CD4-positive, alpha-beta T cell treated with Interleukin-6 at 100 ng/mL for 8 hours (primary cell): Measurements from ENCODE around the gene MRPL1.
"Not testable (repeated sequence)": the region's sequence is repeated elsewhere in the genome, so short reads cannot be mapped to it uniquely, and the experiment has no call there.

Experiments used
- DNase-seq: peaks from one replicate; pipeline ENCODE4 v3.0.0-alpha.2; 2020; ENCODE audit warnings: mixed read lengths, low spot score

Gene MRPL1

GRCh38 chr4:77849278-77849965 is 13.2 kb upstream of the MRPL1 start:
- no peak for DNase-seq

DNA sequence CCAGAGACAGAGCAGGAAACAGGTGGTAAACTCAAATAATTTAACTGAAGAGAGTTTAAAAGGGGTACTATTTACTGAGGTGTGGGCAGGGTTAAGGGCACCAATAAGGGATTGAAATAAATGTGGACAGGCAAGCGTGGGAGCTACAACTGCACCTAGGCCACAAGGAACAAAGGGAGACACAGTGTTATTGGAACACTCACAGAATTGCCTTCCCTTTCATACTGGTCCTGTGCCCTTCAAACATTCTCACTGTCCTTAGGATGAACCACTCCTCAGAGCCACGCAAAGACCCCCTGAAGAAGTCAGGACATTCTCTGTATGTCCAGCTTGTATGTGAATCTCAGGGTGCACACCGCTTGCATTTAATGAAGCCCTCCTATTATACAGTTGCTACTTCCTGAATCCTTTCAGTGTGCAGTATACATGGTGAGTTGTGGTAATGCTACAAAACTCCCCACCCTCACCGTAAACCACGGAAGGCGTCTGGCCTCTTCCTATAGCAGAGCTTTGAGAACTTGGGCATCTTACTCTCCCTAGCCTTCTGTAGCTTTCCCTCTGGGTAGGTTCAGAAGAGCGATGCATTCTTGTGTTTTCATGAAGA is 9.6 kb upstream of the MRPL1 start:
- DNase-seq, result peak; percentile 81

DNA sequence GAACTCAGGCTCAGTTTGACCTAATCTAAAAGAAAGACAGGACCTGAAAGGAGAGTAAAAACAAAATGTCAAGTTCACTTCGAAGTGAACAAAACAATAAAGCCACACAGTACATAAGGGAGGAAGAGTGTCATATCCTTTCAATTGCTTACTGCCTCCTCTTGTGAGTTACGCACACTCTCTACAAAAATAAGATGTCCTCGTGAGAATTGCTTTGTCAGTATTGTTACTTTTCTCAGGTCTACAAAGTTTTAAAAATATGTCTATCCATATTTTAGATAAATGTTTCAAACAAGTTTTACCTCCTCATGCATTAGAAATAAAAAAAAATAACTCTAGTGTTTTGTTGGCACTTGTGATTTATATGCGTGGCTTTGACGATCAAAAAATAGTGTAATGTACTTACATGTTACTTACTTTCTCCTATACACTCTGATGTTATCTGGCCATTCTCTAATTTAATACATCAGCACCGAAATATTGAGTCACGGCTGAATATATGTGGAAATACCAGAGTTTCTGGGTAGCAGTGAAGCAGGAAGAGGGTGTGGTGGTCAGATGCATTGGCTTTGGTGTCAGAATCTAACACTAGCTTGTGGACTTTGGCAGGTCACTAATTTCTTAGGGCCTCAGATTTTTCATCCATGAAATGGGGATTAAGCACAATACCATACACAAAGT is 8.1 kb upstream of the MRPL1 start:
- DNase-seq, result peak; percentile 56

GRCh38 chr4:77856152-77856551 is 6.5 kb upstream of the MRPL1 start:
- no peak for DNase-seq

GRCh38 chr4:77859256-77859655 is 3.4 kb upstream of the MRPL1 start:
- DNase-seq, result no peak

GRCh38 chr4:77861495-77861894 is 1.1 kb upstream of the MRPL1 start:
- no peak for DNase-seq

DNA sequence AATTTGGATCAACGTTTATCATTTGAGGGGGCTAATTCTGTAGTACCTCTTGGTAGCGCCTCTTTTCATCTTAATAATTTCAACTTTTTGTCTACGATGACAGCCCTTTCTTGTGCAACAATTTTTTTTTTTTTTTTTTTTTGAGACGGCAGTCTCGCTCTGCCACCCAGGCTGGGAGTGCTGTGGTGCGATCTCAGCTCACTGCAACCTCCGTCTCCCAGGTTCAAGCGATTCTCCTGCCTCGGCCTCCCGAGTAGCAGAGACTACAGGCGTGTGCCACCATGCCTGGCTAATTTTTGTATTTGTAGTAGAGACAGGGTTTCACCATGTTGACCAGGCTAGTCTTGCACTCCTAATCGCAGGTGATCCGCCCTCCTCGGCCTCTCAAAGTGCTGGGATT is 711 bp downstream of the MRPL1 start:
- DNase-seq, result not testable (repeated sequence)

DNA sequence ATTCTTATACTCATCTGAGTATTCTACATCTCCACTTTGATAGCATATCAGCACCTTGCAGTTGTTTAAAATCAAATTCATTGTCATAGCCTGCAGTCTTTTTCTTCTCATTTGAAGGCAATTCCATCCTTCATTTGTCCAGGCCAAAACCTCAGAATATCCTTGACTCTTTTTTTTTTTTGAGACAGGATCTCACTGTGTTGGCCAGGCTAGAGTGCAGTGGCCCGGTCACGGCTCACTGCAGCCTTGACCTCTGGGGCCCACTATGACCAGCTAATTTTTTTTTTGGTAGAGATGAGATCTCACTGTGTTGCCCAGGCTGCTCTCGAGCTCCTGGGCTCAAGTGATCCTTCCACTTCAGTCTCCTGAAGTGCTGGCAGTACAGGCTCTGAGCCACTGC is 2.6 kb downstream of the MRPL1 start:
- DNase-seq, result no peak

DNA sequence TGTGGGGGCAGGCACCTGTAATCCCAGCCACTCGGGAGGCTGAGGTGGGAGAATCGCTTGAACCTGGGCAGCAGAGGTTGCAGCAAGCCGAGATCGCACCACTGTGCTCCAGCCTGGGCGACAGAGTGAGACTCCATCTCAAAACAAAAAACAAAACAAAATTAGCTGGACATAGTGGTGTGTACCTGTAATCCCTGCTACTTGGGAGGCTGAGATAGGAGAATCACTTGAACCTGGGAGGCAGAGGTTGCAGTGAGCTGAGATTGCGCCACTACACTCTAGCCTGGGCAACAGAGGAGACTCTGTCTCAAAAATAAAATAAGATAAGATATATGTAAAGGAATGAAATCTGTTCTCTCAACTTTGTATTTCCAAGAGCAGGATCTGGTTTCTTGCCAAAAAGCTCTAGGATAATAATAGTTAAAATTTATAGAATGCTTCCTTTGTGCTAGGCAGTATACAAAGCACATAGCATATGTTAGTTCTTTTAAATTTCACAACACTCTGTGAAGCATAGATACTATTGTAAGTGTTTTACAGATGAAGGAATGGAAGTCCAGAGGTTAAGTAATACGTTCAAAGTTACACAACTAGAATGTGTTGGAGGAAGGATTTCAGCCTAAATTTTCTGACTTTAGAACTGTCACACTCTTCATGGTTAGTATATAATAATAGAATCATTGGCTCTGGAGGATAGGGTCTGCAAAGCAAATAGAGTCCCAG is 10.3 kb downstream of the MRPL1 start:
- no peak for DNase-seq

DNA sequence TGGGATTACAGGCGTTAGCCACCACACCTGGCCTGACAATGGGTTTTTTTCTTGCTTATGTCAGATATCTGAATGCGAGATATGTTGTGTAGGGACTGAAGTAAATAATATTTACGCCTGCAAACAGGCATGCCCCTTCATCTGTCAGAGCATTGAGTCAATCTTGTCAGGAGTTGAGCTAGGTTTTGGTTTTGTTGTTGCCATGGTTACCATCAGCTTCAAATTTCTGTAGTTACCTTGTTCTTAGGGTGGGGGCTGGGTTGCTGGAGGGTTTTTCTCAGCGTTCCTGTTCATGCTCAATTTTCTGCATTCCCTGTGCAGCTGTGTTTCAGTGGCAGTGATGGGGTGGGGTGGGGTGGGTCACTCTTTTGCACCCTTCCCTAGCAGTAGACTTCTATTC is 14.5 kb downstream of the MRPL1 start:
- no peak for DNase-seq

DNA sequence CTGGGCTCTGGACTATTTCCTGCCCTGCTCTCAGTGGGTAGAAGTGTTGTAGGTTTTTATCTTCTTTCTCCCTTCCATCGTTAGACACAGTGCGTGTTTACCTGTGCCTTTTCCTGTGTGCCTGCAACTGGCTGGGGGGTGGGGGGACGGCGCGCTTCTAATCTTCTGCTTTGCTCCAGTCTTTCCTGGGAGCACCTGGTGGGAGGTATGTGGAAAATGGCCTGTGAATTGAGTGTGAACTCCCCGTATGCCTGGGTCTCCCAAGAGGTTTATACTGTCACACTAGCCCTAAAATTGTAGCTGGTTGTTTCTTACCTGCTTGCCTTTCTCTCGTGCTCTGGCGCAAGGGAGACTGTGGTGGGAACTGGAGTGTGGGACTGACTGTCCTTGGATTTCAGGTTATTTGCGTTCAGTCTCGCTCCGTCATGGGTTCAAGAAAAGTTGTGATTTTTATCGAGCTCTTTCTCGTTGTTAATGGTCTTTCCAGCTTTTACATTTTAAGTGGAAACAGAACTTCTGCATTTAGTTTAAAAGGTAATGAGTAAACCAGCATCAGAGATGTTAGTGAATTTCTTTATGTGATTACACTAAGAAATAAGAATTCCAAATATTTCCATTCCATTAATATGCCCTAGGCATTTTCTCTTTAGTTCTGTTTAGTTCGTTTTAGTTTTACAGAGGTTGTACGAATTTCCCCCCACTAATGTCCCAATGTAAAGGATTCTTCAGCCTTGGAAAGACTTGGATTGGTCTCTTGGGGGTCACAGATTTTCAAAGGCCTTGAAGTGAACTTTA is 15.3 kb downstream of the MRPL1 start:
- no peak for DNase-seq

- no peak for DNase-seq
Observed at GRCh38 chr4:77880784-77881183, 18.2 kb downstream of the MRPL1 start.

- no peak for DNase-seq
Observed at GRCh38 chr4:77881460-77882295, 19.0 kb downstream of the MRPL1 start.

DNA sequence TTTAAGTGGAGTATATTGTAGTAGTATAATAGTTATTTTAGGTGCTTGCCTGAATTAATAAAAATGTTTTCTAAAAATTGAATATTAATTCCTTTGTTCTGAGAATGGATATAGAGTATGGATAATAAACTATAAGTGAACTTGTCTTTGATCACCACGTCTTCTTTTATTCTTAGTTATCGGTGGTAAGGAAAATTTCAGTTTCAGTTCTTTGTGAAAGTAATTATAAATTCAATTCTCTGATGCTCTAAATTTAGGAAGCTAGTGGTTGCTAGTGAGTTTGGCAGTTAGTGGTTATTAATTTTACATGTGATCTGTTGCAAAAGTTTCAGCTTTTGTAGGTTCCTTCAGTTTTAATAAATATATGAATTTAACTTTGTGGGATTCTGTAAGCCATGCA is 30.8 kb downstream of the MRPL1 start:
- no peak for DNase-seq

GRCh38 chr4:77899607-77900006 is 37.0 kb downstream of the MRPL1 start:
- DNase-seq, result no peak

DNA sequence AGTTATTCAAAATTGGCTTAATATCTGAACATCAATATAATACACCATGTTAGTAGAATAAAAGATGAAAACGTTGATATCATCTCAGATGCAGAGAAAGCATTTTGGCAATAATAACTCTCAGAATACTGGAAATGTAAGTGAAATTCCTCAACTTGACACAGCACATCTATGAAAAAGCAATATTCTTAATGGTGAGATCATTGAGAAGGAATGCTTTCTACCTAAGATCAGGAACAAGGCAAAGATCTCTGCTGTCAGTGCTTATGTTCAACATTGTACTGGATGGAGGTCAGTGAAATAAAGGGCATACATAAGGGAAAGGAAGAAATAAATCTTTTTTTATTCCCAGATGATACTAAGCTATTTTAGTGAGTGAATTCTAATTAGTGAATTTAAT is 40.6 kb downstream of the MRPL1 start:
- DNase-seq, result no peak

DNA sequence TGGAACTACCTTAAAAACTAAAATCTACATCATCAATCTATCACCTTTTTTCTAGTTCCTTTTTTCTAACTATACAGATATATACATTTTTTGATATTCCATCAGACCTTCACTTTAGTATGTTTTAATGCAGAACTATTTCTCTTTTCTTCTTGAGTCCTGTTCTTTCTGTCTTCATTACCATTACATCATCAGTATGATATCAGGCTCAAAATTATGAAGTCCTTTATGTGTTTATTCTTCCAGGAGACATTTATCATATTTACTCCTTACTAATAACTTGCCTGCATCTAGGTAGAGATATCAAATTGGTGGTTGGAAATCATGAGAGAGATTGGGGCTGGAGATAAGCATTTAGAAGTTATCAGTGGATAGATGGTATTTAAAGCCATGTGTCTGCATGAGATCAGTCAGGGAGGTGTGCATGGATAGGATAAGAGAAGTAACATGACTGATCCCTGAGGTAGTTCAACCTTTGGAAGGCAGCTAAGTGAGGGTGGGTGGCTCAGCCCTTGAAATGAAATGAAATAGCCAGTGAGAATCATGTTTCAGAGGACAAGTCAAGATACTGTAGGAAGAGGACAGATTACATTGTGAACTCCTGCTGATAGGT is 43.1 kb downstream of the MRPL1 start:
- no peak for DNase-seq

DNA sequence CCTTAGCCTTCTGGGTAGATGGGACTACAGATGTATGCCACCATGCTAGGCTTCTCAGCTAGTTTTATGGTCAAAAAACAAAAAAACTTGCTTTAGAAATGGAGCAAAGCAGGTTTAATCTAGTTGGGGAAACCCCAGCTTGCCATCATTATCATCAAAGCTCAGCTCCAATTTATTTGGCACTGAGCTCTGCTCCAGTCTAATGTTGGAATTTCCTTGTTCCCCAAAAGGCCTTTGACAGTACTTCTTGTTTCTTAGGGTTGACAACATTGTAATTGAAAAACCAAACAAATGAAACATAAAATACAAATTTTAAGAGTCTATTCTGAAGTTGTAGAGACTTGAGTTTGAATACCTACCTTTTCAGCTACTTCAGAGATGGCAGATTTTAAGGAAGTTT is 48.0 kb downstream of the MRPL1 start:
- DNase-seq, result no peak

DNA sequence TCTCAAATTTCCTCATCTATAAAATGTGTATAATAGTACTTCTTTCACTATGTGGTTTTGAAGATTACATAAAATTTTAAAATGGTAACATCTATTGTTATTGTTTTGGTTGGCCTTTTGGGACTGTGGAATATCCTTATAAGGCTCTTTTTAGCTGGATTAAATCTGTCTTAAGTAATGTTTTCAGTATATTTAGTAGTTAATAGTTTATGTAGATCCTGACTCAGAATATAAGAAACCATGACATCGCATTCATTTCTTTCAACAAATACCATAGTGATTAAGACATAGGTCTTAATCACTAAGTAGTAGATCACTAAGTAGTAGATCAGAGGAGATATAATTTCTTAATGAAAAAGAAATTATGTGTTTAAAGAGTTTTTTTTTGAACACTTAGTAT is 48.5 kb downstream of the MRPL1 start:
- DNase-seq, result no peak

DNA sequence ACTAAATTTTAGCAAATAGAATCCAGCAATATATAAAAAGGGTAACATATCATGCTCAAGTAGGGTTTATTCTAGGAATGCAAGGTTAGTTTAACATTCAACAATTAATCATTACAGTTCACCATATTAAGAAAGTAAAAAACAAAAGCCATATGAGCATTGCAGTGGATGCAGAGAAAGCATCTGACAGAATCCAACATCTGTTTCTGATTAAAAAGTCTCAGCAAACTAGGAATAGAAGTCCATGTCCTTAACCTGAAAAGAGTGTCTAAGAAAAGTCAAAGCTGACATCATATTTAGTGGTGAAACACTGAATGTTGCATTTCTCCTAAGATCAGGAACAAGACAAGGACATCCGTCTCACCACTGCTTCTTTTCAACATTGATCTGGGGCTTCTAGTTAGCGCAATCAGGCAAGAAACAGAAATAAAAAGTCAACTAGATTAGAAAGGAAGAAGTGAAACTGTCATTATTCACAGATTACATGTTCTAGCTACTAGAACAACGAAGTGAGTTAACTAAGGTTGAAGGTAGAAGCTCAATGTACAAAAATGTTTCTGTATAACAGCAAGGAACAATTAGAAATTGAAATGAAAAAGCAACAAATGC is 49.3 kb downstream of the MRPL1 start:
- DNase-seq, result no peak
